ENCODE results near the gene NTM.

DNA sequence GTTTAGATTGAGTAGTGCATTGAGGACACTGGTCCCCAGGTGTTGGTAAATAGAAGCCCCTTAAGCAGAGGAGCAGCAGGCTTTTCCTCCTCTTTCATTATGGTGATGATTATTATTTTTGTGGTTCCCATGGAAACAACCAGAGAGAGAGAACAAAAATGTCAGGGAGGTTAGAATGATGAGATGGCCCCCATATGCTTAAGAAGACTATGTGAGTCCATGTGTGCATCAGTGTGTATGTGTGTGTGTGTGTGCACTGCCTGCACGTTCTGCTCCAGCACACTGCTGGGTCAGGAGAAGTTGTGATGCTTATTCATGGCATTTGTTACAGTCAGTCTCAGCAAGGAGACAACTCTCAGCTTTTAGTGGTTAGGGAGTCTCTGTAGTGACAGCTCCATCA, 724.2 kb downstream of the NTM start:
- TF ChIP-seq, protein P1, sequence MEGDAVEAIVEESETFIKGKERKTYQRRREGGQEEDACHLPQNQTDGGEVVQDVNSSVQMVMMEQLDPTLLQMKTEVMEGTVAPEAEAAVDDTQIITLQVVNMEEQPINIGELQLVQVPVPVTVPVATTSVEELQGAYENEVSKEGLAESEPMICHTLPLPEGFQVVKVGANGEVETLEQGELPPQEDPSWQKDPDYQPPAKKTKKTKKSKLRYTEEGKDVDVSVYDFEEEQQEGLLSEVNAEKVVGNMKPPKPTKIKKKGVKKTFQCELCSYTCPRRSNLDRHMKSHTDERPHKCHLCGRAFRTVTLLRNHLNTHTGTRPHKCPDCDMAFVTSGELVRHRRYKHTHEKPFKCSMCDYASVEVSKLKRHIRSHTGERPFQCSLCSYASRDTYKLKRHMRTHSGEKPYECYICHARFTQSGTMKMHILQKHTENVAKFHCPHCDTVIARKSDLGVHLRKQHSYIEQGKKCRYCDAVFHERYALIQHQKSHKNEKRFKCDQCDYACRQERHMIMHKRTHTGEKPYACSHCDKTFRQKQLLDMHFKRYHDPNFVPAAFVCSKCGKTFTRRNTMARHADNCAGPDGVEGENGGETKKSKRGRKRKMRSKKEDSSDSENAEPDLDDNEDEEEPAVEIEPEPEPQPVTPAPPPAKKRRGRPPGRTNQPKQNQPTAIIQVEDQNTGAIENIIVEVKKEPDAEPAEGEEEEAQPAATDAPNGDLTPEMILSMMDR (IDR thresholded peaks at IDR 0.05): no peak
- no peak for TF ChIP-seq POLR2A (IDR thresholded peaks at IDR 0.05)
